Suprapubic skin (tissue), 4 donors: Measurements from ENCODE around the gene RCN2.

ENCODE experiments used
- CTCF ChIP-seq, 2 donors: fragments of 200-600 bp in 1 of 2; fragments of 450-650 bp in 1 of 2; sonication (generic) in 1 of 2; IDR thresholded peaks; one replicate each; pipeline ENCODE4 v1.5.1; 2016 to 2019; ENCODE audit warnings: antibody characterized with exemption in 2 of 2, mild to moderate bottlenecking in 1 of 2, moderate library complexity in 1 of 2
- EP300 ChIP-seq: sonication (generic); formaldehyde crosslinking; IDR thresholded peaks from one replicate; pipeline ENCODE4 v1.6.1; 2017; ENCODE audit warnings: antibody characterized with exemption
- POLR2A ChIP-seq, 2 donors: fragments of 450-650 bp; IDR thresholded peaks; one replicate each; pipeline ENCODE4 v1.6.1; 2017; ENCODE audit warnings: antibody characterized with exemption in 2 of 2, mild to moderate bottlenecking in 2 of 2, moderate library complexity in 2 of 2
- POLR2AphosphoS5 ChIP-seq, 3 donors: sonication (generic); formaldehyde crosslinking; IDR thresholded peaks; one replicate each; pipeline ENCODE4 v1.6.1; 2017; ENCODE audit warnings: antibody characterized with exemption in 3 of 3

- no peak for TF ChIP-seq CTCF (IDR thresholded peaks at IDR 0.05)
- TF ChIP-seq POLR2A (IDR thresholded peaks at IDR 0.05), result no peak
- TF ChIP-seq EP300, result no peak
- no peak for TF ChIP-seq POLR2AphosphoS5 (IDR thresholded peaks at IDR 0.05)
These were observed 5.1 kb downstream of the RCN2 start for GRCh38 chr15:76936671-76937070.
